SK-N-SH (cell line): ENCODE data around the gene TOLLIP. TPM values are rescaled to one million over a fixed set of nuclear protein-coding genes. Genes with fewer than 3 reads are reported as not detected.

Source experiments
- CTCF ChIA-PET: fragments of 300-600, 350-600 bp; formaldehyde crosslinking; extraction: SDS; loops from one replicate; lab custom pipeline; 2021; lab: Yijun Ruan, JAX
- POLR2A ChIA-PET: fragments of 350-600 bp; sonication (Branson Sonifier 250); formaldehyde crosslinking; extraction: SDS; loops from one replicate; lab custom pipeline; 2020; ENCODE audit warnings: antibody characterized with exemption, inconsistent platforms; lab: Yijun Ruan, JAX
- DNase-seq: peaks from one replicate; pipeline ENCODE4 v3.0.0; 2012
- H2AFZ ChIP-seq: fragments of 200-600 bp; sonication (generic); 2 replicates; pipeline ENCODE4 v1.8.1; 2016; ENCODE audit warnings: antibody characterized with exemption, mild to moderate bottlenecking, low read depth
- H3F3A ChIP-seq: fragments of 200-600 bp; sonication (generic); replicated peaks from 2 replicates; pipeline ENCODE3; 2016; ENCODE audit warnings: antibody characterized with exemption, mild to moderate bottlenecking; ENCODE audit not compliant: insufficient read depth
- H3K27ac ChIP-seq, 2 experiments: fragments of 200-500 bp in 1 of 2; fragments of 200-600 bp in 1 of 2; sonication (Bioruptor generic) in 1 of 2; sonication (generic), shearing (Covaris generic) in 1 of 2; 2 replicates each; pipeline versions ENCODE4 v1.5.1 to v1.6.1; 2014 to 2016; ENCODE audit warnings: low read depth in 2 of 2, inconsistent platforms in 1 of 2, low read length in 1 of 2, mild to moderate bottlenecking in 1 of 2, mixed read lengths in 1 of 2
- H3K27me3 ChIP-seq: fragments of 200-600 bp; sonication (generic), shearing (Covaris generic); 2 replicates; pipeline ENCODE4 v1.6.1; 2016; ENCODE audit warnings: mixed run types; ENCODE audit not compliant: insufficient read depth
- H3K36me3 ChIP-seq, 2 experiments: fragments of 200-500 bp in 1 of 2; fragments of 200-600 bp in 1 of 2; sonication (Bioruptor generic) in 1 of 2; sonication (generic) in 1 of 2; replicated peaks in 1 of 2; 2 replicates each; pipeline versions ENCODE3 to v1.5.1; 2014 to 2016; ENCODE audit warnings: low read length in 1 of 2, mild to moderate bottlenecking in 1 of 2; ENCODE audit not compliant: insufficient read depth in 2 of 2, control insufficient read depth in 1 of 2
- H3K4me1 ChIP-seq, 2 experiments: fragments of 200-500 bp in 1 of 2; fragments of 200-600 bp in 1 of 2; sonication (Bioruptor generic) in 1 of 2; sonication (generic), shearing (Covaris generic) in 1 of 2; 2 replicates each; pipeline versions ENCODE4 v1.5.1 to v1.6.1; 2014 to 2016; ENCODE audit warnings: low read depth in 1 of 2, low read length in 1 of 2, mixed run types in 1 of 2; ENCODE audit not compliant: insufficient read depth in 2 of 2, control insufficient read depth in 1 of 2
- H3K4me2 ChIP-seq: fragments of 200-600 bp; sonication (generic), shearing (Covaris generic); 2 replicates; pipeline ENCODE4 v1.6.1; 2017; ENCODE audit warnings: mixed run types
- H3K4me3 ChIP-seq, 2 experiments: fragments of 200-500 bp in 1 of 2; fragments of 200-600 bp in 1 of 2; sonication (Bioruptor generic) in 1 of 2; sonication (generic), shearing (Covaris generic) in 1 of 2; 2 replicates each; pipeline versions ENCODE4 v1.5.1 to v1.8.1; 2014 to 2016; ENCODE audit warnings: low read depth in 2 of 2, inconsistent platforms in 1 of 2, low read length in 1 of 2, mild to moderate bottlenecking in 1 of 2, mixed read lengths in 1 of 2, moderate library complexity in 1 of 2
- H3K79me2 ChIP-seq: fragments of 200-600 bp; sonication (generic); 2 replicates; pipeline ENCODE4 v1.8.1; 2017; ENCODE audit warnings: mild to moderate bottlenecking; ENCODE audit not compliant: insufficient read depth
- H3K9ac ChIP-seq: fragments of 200-600 bp; sonication (generic); 2 replicates; pipeline ENCODE4 v1.6.1; 2017; ENCODE audit warnings: mixed run types
- H3K9me2 ChIP-seq: fragments of 200-600 bp; sonication (generic); 2 replicates; pipeline ENCODE4 v1.6.1; 2017; ENCODE audit warnings: mixed run types
- H3K9me3 ChIP-seq: fragments of 200-600 bp; sonication (generic); 2 replicates; pipeline ENCODE4 v1.6.1; 2017; ENCODE audit warnings: mixed run types, mild to moderate bottlenecking, moderate library complexity
- H4K20me1 ChIP-seq: fragments of 200-600 bp; sonication (generic); 2 replicates; pipeline ENCODE4 v1.6.1; 2017; ENCODE audit warnings: mild to moderate bottlenecking, mixed run types; ENCODE audit not compliant: insufficient read depth
- CHD2 ChIP-seq: fragments of 150-350 bp; IDR thresholded peaks from 2 replicates; pipeline ENCODE4 v1.6.1; 2018; ENCODE audit warnings: low read length; ENCODE audit not compliant: partially characterized antibody
- EZH2phosphoT487 ChIP-seq: fragments of 200-600 bp; sonication (generic); IDR thresholded peaks from 2 replicates; pipeline ENCODE4 v1.6.1; 2017; ENCODE audit warnings: low read depth, mixed run types, mild to moderate bottlenecking, antibody characterized with exemption, moderate library complexity, borderline replicate concordance
- FOXJ3 ChIP-seq: sonication (generic); formaldehyde crosslinking; IDR thresholded peaks from 2 replicates; pipeline ENCODE4 v1.5.1; 2020; ENCODE audit warnings: mild to moderate bottlenecking, missing genetic modification reagents
- MXI1 ChIP-seq: IDR thresholded peaks from 2 replicates; pipeline ENCODE4 v1.6.1; 2012; ENCODE audit warnings: mild to moderate bottlenecking, low read depth, low read length, improper control_type of control experiment
- NRF1 ChIP-seq: IDR thresholded peaks from 2 replicates; pipeline ENCODE4 v1.6.1; 2012; ENCODE audit warnings: low read depth, mild to moderate bottlenecking, low read length
- POLR2AphosphoS5 ChIP-seq: IDR thresholded peaks from 2 replicates; pipeline ENCODE4 v1.6.1; 2012; ENCODE audit warnings: low read depth, low read length
- RCOR1 ChIP-seq: fragments of 150-350 bp; IDR thresholded peaks from 2 replicates; pipeline ENCODE4 v1.6.1; 2017; ENCODE audit warnings: antibody characterized with exemption, low read length
- RFX5 ChIP-seq: IDR thresholded peaks from 2 replicates; pipeline ENCODE4 v1.6.1; 2012; ENCODE audit warnings: mild to moderate bottlenecking, improper control_type of control experiment, low read length
- SMC3 ChIP-seq: IDR thresholded peaks from 2 replicates; pipeline ENCODE4 v1.6.1; 2012; ENCODE audit warnings: low read depth, low read length, improper control_type of control experiment
- TAF1 ChIP-seq: IDR thresholded peaks from 2 replicates; pipeline ENCODE4 v1.6.1; 2012; ENCODE audit warnings: low read depth, mild to moderate bottlenecking, low read length, moderate library complexity, borderline replicate concordance
- TEAD4 ChIP-seq: IDR thresholded peaks from 2 replicates; pipeline ENCODE4 v1.4.0; 2012; ENCODE audit warnings: mild to moderate bottlenecking, borderline replicate concordance; ENCODE audit not compliant: insufficient read depth
- WGBS: methylation state at CpG from one replicate; pipeline ENCODE4 v1.1.6; 2017; ENCODE audit warnings: low lambda C conversion rate; 5-methylcytosine and 5-hydroxymethylcytosine counted together
- polyA plus RNA-seq, 3 experiments: library from polyadenylated mRNA; depleted of rRNA; stranded (reverse); fragments of >200 nt; gene quantifications; 2 replicates each; pipeline ENCODE4 v1.2.3, GENCODE V29; 2012
- TF ChIP-seq, protein P1 (sequence below): IDR thresholded peaks from 2 replicates; pipeline ENCODE4 v1.4.0; 2012; ENCODE audit warnings: low read depth
- TF ChIP-seq, protein P2 (sequence below): IDR thresholded peaks from 2 replicates; pipeline ENCODE4 v1.6.1; 2012; ENCODE audit warnings: mild to moderate bottlenecking, low read depth, low read length, moderate library complexity
- TF ChIP-seq, protein P3 (sequence below): IDR thresholded peaks from 2 replicates; pipeline ENCODE4 v1.4.0; 2012; ENCODE audit warnings: low read depth, borderline replicate concordance
- TF ChIP-seq, protein P4 (sequence below): IDR thresholded peaks from 2 replicates; pipeline ENCODE4; 2012
- TF ChIP-seq, protein P5 (sequence below): fragments of 200-600 bp; sonication (generic); IDR thresholded peaks from 2 replicates; pipeline ENCODE4 v1.6.1; 2017; ENCODE audit warnings: antibody characterized with exemption, mild to moderate bottlenecking, moderate library complexity

Gene TOLLIP
- polyA plus RNA-seq, 1 of the 3 experiments (the other 2 are of a cell fraction), result 55.4 TPM

DNA sequence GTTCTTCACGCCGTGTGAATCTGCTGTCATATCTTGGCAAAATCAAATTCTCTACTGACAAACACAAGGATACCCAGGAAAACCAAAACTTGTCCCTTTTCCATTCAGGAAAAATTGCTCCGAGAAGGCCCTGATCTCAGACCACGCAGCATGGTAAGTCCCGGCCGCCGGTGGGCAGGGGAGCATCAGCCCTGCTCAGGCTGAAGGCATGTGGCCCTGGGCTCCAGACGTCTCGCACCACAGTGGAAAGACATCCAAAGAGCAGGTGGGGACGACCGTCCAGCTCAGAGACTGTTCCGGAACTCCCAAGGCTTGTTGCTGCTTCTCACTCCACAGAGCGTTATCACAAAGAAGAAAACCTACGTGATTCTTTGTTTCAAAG, 29.8 kb downstream of the TOLLIP start:
- Histone ChIP-seq H3K79me2 (no peaks in the 10 kb centered on the region), H3K9ac (no peak overlapping the region), H4K20me1 (no peaks in the 10 kb centered on the region), H3K9me3 (no peaks in the 10 kb centered on the region), H2AFZ (no peak overlapping the region), H3F3A (peaks cover 3% of the 10 kb centered on the region), H3K4me2 (no peak overlapping the region), H3K27ac (no peak overlapping the region), H3K4me1 (peaks cover 0 to 19% of the 10 kb centered on the region in 2 experiments; a peak in 1 of 4 replicates), H3K4me3 (no peak overlapping the region), H3K27me3 (no peaks in the 10 kb centered on the region), H3K9me2 (no peaks in the 10 kb centered on the region), H3K36me3 (peaks cover 0 to 69% of the 10 kb centered on the region in 2 experiments)
- CTCF ChIA-PET, result interaction anchor here (2.0 kb wide), 1 partner anchor 236 kb away, joined by 6 read pairs; no protein-coding TSS in a partner anchor
- POLR2A ChIA-PET, result no interaction called here
- TF ChIP-seq TEAD4, result no peak
- TF ChIP-seq, protein P1, sequence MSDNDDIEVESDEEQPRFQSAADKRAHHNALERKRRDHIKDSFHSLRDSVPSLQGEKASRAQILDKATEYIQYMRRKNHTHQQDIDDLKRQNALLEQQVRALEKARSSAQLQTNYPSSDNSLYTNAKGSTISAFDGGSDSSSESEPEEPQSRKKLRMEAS, result no peak
- 89% methylated on average over 7 of the region's 14 CpGs for WGBS
- DNase-seq, result no peak

DNA sequence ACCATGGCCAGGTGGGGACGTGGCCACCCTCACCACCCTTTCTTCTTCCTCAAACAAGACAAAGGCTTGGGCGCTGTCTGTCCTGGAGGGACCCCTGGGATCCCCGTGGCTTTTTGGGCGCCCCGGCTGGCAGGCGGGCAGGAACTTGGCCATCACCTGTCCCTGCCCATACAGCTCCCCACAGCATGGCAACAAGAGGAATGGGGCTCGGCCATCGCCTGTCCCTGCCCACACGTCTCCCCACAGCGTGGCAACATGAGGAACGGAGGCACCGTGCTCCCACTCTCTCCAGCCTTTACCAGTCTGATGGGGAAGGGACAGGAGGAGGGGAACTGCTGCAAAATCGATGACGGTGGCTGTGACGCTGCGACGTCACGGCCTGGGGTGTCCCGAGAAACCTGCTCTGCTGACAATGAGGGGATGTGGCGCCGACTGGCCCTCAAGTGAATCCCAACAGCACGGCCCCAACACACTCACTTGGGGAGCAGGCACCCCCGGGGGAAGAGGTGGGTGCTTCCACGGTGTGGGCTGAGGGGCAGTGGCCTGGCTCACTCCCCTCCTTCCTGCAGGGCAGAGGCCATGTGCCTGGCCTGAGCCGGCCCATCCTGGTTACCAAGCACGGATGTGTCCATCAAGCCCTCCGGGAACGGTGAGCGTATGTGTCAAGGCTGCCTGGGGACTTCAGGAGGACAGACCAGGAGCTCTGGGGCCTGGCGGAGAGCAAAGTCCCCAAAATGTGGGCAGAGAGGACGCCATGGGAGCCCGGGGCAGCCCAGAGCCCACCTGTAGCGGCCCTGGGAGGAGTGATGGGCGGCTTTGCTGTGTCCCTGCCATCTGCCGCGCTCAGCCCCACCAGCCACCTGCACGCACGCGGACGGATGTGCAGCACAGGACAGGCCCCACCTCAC, 30.4 kb downstream of the TOLLIP start:
- no peak overlapping the region for H3K9ac ChIP-seq
- no peaks in the 10 kb centered on the region for H4K20me1 ChIP-seq
- ChIA-PET POLR2A (no interaction called here), CTCF (interaction anchor here (2.0 kb wide), 1 partner anchor 237 kb away, joined by 6 read pairs; no protein-coding TSS in a partner anchor)
- H3K79me2 ChIP-seq, result no peaks in the 10 kb centered on the region
- DNase-seq, result no peak
- no peak overlapping the region for H3K4me3 ChIP-seq
- H3K4me2 ChIP-seq, result no peak overlapping the region
- no peaks in the 10 kb centered on the region for H3K27me3 ChIP-seq
- H3K4me1 ChIP-seq, result peaks cover 0 to 19% of the 10 kb centered on the region in 2 experiments; a peak in 1 of 4 replicates
- H3K9me2 ChIP-seq, result no peaks in the 10 kb centered on the region
- H3K9me3 ChIP-seq, result no peaks in the 10 kb centered on the region
- 87% methylated on average over 19 of the region's 40 CpGs for WGBS
- peaks cover 0 to 69% of the 10 kb centered on the region in 2 experiments for H3K36me3 ChIP-seq
- H2AFZ ChIP-seq, result no peak overlapping the region
- TF ChIP-seq RFX5 (no peak), TEAD4 (no peak), SMC3 (no peak), TAF1 (no peak), CHD2 (no peak), RCOR1 (no peak), MXI1 (no peak), EZH2phosphoT487 (no peak), POLR2AphosphoS5 (no peak), FOXJ3 (no peak), NRF1 (no peak)
- TF ChIP-seq, protein P2, sequence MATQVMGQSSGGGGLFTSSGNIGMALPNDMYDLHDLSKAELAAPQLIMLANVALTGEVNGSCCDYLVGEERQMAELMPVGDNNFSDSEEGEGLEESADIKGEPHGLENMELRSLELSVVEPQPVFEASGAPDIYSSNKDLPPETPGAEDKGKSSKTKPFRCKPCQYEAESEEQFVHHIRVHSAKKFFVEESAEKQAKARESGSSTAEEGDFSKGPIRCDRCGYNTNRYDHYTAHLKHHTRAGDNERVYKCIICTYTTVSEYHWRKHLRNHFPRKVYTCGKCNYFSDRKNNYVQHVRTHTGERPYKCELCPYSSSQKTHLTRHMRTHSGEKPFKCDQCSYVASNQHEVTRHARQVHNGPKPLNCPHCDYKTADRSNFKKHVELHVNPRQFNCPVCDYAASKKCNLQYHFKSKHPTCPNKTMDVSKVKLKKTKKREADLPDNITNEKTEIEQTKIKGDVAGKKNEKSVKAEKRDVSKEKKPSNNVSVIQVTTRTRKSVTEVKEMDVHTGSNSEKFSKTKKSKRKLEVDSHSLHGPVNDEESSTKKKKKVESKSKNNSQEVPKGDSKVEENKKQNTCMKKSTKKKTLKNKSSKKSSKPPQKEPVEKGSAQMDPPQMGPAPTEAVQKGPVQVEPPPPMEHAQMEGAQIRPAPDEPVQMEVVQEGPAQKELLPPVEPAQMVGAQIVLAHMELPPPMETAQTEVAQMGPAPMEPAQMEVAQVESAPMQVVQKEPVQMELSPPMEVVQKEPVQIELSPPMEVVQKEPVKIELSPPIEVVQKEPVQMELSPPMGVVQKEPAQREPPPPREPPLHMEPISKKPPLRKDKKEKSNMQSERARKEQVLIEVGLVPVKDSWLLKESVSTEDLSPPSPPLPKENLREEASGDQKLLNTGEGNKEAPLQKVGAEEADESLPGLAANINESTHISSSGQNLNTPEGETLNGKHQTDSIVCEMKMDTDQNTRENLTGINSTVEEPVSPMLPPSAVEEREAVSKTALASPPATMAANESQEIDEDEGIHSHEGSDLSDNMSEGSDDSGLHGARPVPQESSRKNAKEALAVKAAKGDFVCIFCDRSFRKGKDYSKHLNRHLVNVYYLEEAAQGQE, result no peak
- TF ChIP-seq, protein P3, sequence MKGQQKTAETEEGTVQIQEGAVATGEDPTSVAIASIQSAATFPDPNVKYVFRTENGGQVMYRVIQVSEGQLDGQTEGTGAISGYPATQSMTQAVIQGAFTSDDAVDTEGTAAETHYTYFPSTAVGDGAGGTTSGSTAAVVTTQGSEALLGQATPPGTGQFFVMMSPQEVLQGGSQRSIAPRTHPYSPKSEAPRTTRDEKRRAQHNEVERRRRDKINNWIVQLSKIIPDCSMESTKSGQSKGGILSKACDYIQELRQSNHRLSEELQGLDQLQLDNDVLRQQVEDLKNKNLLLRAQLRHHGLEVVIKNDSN, result no peak
- TF ChIP-seq, protein P4, sequence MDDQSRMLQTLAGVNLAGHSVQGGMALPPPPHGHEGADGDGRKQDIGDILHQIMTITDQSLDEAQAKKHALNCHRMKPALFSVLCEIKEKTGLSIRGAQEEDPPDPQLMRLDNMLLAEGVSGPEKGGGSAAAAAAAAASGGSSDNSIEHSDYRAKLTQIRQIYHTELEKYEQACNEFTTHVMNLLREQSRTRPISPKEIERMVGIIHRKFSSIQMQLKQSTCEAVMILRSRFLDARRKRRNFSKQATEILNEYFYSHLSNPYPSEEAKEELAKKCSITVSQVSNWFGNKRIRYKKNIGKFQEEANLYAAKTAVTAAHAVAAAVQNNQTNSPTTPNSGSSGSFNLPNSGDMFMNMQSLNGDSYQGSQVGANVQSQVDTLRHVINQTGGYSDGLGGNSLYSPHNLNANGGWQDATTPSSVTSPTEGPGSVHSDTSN, result no peak
- TF ChIP-seq, protein P5, sequence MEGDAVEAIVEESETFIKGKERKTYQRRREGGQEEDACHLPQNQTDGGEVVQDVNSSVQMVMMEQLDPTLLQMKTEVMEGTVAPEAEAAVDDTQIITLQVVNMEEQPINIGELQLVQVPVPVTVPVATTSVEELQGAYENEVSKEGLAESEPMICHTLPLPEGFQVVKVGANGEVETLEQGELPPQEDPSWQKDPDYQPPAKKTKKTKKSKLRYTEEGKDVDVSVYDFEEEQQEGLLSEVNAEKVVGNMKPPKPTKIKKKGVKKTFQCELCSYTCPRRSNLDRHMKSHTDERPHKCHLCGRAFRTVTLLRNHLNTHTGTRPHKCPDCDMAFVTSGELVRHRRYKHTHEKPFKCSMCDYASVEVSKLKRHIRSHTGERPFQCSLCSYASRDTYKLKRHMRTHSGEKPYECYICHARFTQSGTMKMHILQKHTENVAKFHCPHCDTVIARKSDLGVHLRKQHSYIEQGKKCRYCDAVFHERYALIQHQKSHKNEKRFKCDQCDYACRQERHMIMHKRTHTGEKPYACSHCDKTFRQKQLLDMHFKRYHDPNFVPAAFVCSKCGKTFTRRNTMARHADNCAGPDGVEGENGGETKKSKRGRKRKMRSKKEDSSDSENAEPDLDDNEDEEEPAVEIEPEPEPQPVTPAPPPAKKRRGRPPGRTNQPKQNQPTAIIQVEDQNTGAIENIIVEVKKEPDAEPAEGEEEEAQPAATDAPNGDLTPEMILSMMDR, result no peak
- H3K27ac ChIP-seq, result no peak overlapping the region
- H3F3A ChIP-seq, result peaks cover 3% of the 10 kb centered on the region
